Astrocyte (in vitro differentiated cells and primary cell): ENCODE data around the gene NCAPD3. TPM values are rescaled to one million over a fixed set of nuclear protein-coding genes. Genes with fewer than 3 reads are reported as not detected.

Experiments used
- DNase-seq: peaks from one replicate; pipeline ENCODE4 v3.0.0-alpha.2; 2010; ENCODE audit warnings: low read depth
- FAIRE-seq: peaks from 2 replicates; lab custom pipeline; 2011; peaks lifted over from hg19 to GRCh38; lab: Jason Lieb, UNC
- H2AFZ ChIP-seq: 2 replicates; pipeline ENCODE4 v1.6.0; 2012; ENCODE audit warnings: low read depth, low read length, inconsistent platforms
- H3K27ac ChIP-seq: 2 replicates; pipeline ENCODE4 v1.5.1; 2011; ENCODE audit warnings: low read depth, low read length, inconsistent platforms
- H3K27me3 ChIP-seq: 2 replicates; pipeline ENCODE4 v1.6.0; 2011; ENCODE audit warnings: low read length, inconsistent platforms; ENCODE audit not compliant: insufficient read depth
- H3K36me3 ChIP-seq: 2 replicates; pipeline ENCODE4 v1.5.1; 2011; ENCODE audit warnings: low read length, inconsistent platforms; ENCODE audit not compliant: insufficient read depth
- H3K4me1 ChIP-seq: 2 replicates; pipeline ENCODE4 v1.5.1; 2011; ENCODE audit warnings: low read length, inconsistent platforms; ENCODE audit not compliant: insufficient read depth
- H3K4me2 ChIP-seq: 2 replicates; pipeline ENCODE4 v1.6.0; 2012; ENCODE audit warnings: low read length, inconsistent platforms
- H3K4me3 ChIP-seq: 2 replicates; pipeline ENCODE4 v1.5.1; 2011; ENCODE audit warnings: low read depth, mild to moderate bottlenecking, low read length, inconsistent platforms; ENCODE audit not compliant: insufficient read depth
- H3K79me2 ChIP-seq: 2 replicates; pipeline ENCODE4 v1.6.0; 2012; ENCODE audit warnings: mild to moderate bottlenecking, low read length, inconsistent platforms; ENCODE audit not compliant: insufficient read depth
- H3K9ac ChIP-seq: 2 replicates; pipeline ENCODE4 v1.6.0; 2012; ENCODE audit warnings: mild to moderate bottlenecking, low read length, inconsistent platforms
- H3K9me3 ChIP-seq: 2 replicates; pipeline ENCODE4 v1.5.1; 2012; ENCODE audit warnings: low read depth, mild to moderate bottlenecking, low read length, inconsistent platforms; ENCODE audit not compliant: insufficient read depth
- H4K20me1 ChIP-seq: 2 replicates; pipeline ENCODE4 v1.6.0; 2012; ENCODE audit warnings: low read length, inconsistent platforms; ENCODE audit not compliant: insufficient read depth
- H3K27ac Mint-ChIP-seq: one replicate; pipeline ENCODE4 v1.8.0; 2021; ENCODE audit warnings: mild to moderate bottlenecking, mixed read lengths; ENCODE audit not compliant: unreplicated experiment
- H3K27me3 Mint-ChIP-seq: one replicate; pipeline ENCODE4 v1.8.0; 2021; ENCODE audit warnings: low read depth, mixed read lengths; ENCODE audit not compliant: unreplicated experiment
- H3K36me3 Mint-ChIP-seq: one replicate; pipeline ENCODE4 v1.8.0; 2021; ENCODE audit warnings: low read depth, mixed read lengths; ENCODE audit not compliant: unreplicated experiment
- H3K4me1 Mint-ChIP-seq: one replicate; pipeline ENCODE4 v1.8.0; 2021; ENCODE audit warnings: low read depth, mixed read lengths; ENCODE audit not compliant: unreplicated experiment
- H3K4me3 Mint-ChIP-seq: one replicate; pipeline ENCODE4 v1.8.0; 2021; ENCODE audit warnings: mild to moderate bottlenecking, moderate library complexity, mixed read lengths; ENCODE audit not compliant: unreplicated experiment
- H3K9me3 Mint-ChIP-seq: one replicate; pipeline ENCODE4 v1.8.0; 2021; ENCODE audit warnings: mild to moderate bottlenecking, mixed read lengths; ENCODE audit not compliant: unreplicated experiment
- CTCF ChIP-seq: IDR thresholded peaks from 2 replicates; pipeline ENCODE4 v1.5.1; 2011; ENCODE audit warnings: low read depth, mild to moderate bottlenecking, inconsistent platforms, low read length, moderate library complexity; ENCODE audit not compliant: insufficient read depth
- EZH2 ChIP-seq: IDR thresholded peaks from 2 replicates; pipeline ENCODE4 v1.6.1; 2012; ENCODE audit warnings: mild to moderate bottlenecking, low read length, inconsistent platforms; ENCODE audit not compliant: insufficient read depth
- total RNA-seq: library from RNA; stranded (reverse); gene quantifications from 2 replicates; pipeline ENCODE4 v1.2.1, GENCODE V29; 2021

NCAPD3 gene
- total RNA-seq, 1 donor from 2014 or later, result 18.5 TPM

- Histone ChIP-seq H3K4me2 (no peak overlapping the region), H3K4me1 (no peaks in the 10 kb centered on the region), H3K36me3 (peaks cover 31% of the 10 kb centered on the region), H3K27ac (no peak overlapping the region), H3K9me3 (no peaks in the 10 kb centered on the region), H4K20me1 (no peaks in the 10 kb centered on the region), H3K79me2 (no peaks in the 10 kb centered on the region), H3K27me3 (no peaks in the 10 kb centered on the region), H3K4me3 (no peak overlapping the region), H3K9ac (no peak overlapping the region), H2AFZ (no peak overlapping the region)
- H3K27ac Mint-ChIP-seq, result no peak overlapping the region
- peaks cover 6% of the 10 kb centered on the region for H3K4me1 Mint-ChIP-seq
- no peak for TF ChIP-seq EZH2
- TF ChIP-seq CTCF, result no peak
- H3K4me3 Mint-ChIP-seq, result no peak overlapping the region
- no peaks in the 10 kb centered on the region for H3K9me3 Mint-ChIP-seq
- FAIRE-seq (no peak), DNase-seq (no peak)
- no peaks in the 10 kb centered on the region for H3K27me3 Mint-ChIP-seq
- H3K36me3 Mint-ChIP-seq, result peaks cover 38% of the 10 kb centered on the region
These were observed 51.8 kb downstream of the NCAPD3 start for GRCh38 chr11:134171951-134172350.

- peaks cover 28% of the 10 kb centered on the region for H3K36me3 ChIP-seq
These were observed 52.9 kb downstream of the NCAPD3 start for GRCh38 chr11:134170919-134171281.

More at GRCh38 chr11:134170919-134171281, 52.9 kb downstream of the NCAPD3 start:
- H3K4me2 ChIP-seq, result no peak overlapping the region
- no peaks in the 10 kb centered on the region for H3K9me3 ChIP-seq
- no peaks in the 10 kb centered on the region for H3K79me2 ChIP-seq
- H3K27me3 ChIP-seq, result no peaks in the 10 kb centered on the region
- DNase-seq (peak; percentile 16), FAIRE-seq (peak; percentile 26)
- H3K9ac ChIP-seq, result no peak overlapping the region
- no peak overlapping the region for H3K4me3 Mint-ChIP-seq
- no peak overlapping the region for H2AFZ ChIP-seq
- no peaks in the 10 kb centered on the region for H4K20me1 ChIP-seq
- H3K27ac ChIP-seq, result no peak overlapping the region
- peaks cover 6% of the 10 kb centered on the region for H3K4me1 Mint-ChIP-seq
- H3K4me3 ChIP-seq, result no peak overlapping the region
- H3K9me3 Mint-ChIP-seq, result no peaks in the 10 kb centered on the region
- no peak overlapping the region for H3K27ac Mint-ChIP-seq
- no peaks in the 10 kb centered on the region for H3K27me3 Mint-ChIP-seq
- H3K36me3 Mint-ChIP-seq, result peaks cover 35% of the 10 kb centered on the region
- no peak for TF ChIP-seq CTCF
- no peak for TF ChIP-seq EZH2
- H3K4me1 ChIP-seq, result no peaks in the 10 kb centered on the region
